ENCODE data around the gene SLC12A3.
A peak's percentile ranks its signal among the peaks of the same experiment; 100 is the strongest.

Gene SLC12A3

DNA sequence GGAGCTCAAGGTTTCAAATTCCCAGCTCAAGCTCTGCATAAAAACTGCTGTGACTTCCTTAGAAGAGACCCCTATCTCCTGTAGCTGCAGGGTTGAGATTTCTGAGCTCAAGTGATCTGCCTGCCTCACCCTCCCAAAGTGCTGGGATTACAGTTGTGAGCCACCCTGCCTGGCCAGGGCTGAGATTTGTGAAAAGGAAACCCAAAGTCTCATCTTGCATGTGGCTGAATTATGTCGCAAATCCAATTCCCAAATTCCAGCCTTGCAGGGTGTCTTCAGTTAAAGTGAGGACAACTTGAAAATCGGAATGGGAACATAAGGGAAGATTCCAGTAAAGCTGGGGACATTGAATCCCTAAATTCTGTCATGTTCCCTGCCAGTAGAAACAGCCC lies 82.6 kb downstream of the SLC12A3 start:
- no peak overlapping the region for H3K4me3 ChIP-seq (ENCODE audit: low read depth, low read length)
- no peak for DNase-seq (ENCODE audit: low read depth)
- TF ChIP-seq, protein P1, sequence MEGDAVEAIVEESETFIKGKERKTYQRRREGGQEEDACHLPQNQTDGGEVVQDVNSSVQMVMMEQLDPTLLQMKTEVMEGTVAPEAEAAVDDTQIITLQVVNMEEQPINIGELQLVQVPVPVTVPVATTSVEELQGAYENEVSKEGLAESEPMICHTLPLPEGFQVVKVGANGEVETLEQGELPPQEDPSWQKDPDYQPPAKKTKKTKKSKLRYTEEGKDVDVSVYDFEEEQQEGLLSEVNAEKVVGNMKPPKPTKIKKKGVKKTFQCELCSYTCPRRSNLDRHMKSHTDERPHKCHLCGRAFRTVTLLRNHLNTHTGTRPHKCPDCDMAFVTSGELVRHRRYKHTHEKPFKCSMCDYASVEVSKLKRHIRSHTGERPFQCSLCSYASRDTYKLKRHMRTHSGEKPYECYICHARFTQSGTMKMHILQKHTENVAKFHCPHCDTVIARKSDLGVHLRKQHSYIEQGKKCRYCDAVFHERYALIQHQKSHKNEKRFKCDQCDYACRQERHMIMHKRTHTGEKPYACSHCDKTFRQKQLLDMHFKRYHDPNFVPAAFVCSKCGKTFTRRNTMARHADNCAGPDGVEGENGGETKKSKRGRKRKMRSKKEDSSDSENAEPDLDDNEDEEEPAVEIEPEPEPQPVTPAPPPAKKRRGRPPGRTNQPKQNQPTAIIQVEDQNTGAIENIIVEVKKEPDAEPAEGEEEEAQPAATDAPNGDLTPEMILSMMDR (IDR thresholded peaks at IDR 0.05; ENCODE audit: low read depth, low read length, missing control alignments), result no peak

DNA sequence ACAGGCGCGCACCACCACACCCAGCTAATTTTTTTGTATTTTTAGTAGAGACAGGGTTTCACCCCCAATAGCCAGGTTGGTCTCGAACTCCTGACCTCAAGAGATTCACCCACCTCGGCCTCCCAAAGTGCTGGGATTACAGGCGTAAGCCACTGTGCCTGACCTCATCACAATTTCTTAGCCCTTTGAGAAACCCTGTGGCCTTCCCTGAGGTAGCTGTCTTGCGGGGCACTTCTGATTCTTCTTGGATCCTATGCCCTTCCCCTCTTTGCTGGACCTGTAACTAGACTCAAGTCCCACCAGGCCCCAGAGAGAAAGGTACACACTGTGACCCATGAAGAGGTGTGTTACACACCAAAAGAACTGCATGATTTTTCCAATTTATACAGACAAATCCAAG lies 83.2 kb downstream of the SLC12A3 start:
- no peak overlapping the region for H3K4me3 ChIP-seq (ENCODE audit: low read depth, low read length)
- TF ChIP-seq, protein P1 (IDR thresholded peaks at IDR 0.05; ENCODE audit: low read depth, low read length, missing control alignments), result no peak
- DNase-seq (ENCODE audit: low read depth), result no peak

- H3K4me3 ChIP-seq (ENCODE audit: low read depth, low read length), result no peak overlapping the region
- TF ChIP-seq, protein P1 (IDR thresholded peaks at IDR 0.05; ENCODE audit: low read depth, low read length, missing control alignments), result no peak
- DNase-seq (ENCODE audit: low read depth), result no peak
These were observed 85.0 kb downstream of the SLC12A3 start for GRCh38 chr16:56950051-56950450.

- H3K4me3 ChIP-seq (ENCODE audit: low read depth, low read length), result no peak overlapping the region
- DNase-seq (ENCODE audit: low read depth), result no peak
- TF ChIP-seq, protein P1 (IDR thresholded peaks at IDR 0.05; ENCODE audit: low read depth, low read length, missing control alignments), result no peak
These were observed 85.4 kb downstream of the SLC12A3 start for GRCh38 chr16:56950455-56950854.

GRCh38 chr16:56950881-56951771 lies 86.1 kb downstream of the SLC12A3 start:
- TF ChIP-seq, protein P1 (IDR thresholded peaks at IDR 0.05; ENCODE audit: low read depth, low read length, missing control alignments), result peak; percentile 79
- H3K4me3 ChIP-seq (ENCODE audit: low read depth, low read length), result no peak overlapping the region
- DNase-seq (ENCODE audit: low read depth), result no peak

DNA sequence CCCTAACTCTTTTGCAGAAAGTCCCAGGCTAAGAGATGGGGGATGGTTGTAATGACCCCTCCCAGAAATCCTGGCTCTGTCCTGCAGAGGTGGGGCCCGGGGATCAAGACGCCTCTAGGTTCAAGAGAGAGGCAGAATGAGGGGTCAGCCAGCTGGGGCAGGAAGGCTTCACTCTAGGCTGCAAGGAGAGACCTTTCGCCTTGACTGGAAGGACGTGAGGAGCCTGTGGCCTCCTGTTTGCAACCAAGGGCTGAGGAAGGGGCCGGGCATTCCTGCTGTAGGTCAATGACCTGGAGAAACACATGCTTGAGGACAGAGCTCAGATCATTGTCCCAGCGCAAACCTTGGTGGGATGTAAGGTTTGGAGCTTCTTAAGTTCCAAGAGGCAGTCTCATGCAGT lies 88.0 kb downstream of the SLC12A3 start:
- TF ChIP-seq, protein P1 (IDR thresholded peaks at IDR 0.05; ENCODE audit: low read depth, low read length, missing control alignments), result no peak
- H3K4me3 ChIP-seq (ENCODE audit: low read depth, low read length), result no peak overlapping the region
- no peak for DNase-seq (ENCODE audit: low read depth)

GRCh38 chr16:56956076-56956475 lies 91.1 kb downstream of the SLC12A3 start:
- TF ChIP-seq, protein P1 (IDR thresholded peaks at IDR 0.05; ENCODE audit: low read depth, low read length, missing control alignments), result no peak
- DNase-seq (ENCODE audit: low read depth), result no peak
- H3K4me3 ChIP-seq (ENCODE audit: low read depth, low read length), result no peak overlapping the region
